ENCODE data around the gene RAB27B. TPM values are rescaled to one million over a fixed set of nuclear protein-coding genes. Genes with fewer than 3 reads are reported as not detected.
A peak's percentile ranks its signal among the peaks of the same experiment; 100 is the strongest.

Gene RAB27B
- total RNA-seq, 1 experiment from 2014 or later: 4.9 TPM

GRCh38 chr18:54860941-54861340, 32.7 kb downstream of the RAB27B start:
- DNase-seq (ENCODE audit: low spot score): no peak

DNA sequence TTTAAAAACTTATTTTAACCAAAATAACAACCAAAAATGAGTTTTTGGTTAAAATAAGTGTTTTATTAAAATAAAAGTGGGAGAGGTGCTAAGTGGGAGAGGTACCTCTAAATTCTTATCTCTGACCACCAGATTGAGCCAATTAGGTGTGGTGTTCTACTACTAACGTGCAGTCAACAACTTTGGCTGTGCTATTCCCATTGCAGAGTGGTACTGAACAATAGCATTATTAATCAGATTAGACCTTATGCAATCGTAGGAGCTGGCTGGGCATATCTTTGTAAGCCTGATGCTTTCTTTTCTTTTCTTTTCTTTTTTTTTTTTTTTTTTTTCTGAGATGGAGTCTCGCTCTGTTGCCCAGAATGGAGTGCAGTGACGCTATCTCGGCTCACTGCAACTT, 38.9 kb downstream of the RAB27B start:
- no peak for DNase-seq (ENCODE audit: low spot score)

- no peak for DNase-seq (ENCODE audit: low spot score)
Measured at GRCh38 chr18:54871231-54871630, 43.0 kb downstream of the RAB27B start.

DNA sequence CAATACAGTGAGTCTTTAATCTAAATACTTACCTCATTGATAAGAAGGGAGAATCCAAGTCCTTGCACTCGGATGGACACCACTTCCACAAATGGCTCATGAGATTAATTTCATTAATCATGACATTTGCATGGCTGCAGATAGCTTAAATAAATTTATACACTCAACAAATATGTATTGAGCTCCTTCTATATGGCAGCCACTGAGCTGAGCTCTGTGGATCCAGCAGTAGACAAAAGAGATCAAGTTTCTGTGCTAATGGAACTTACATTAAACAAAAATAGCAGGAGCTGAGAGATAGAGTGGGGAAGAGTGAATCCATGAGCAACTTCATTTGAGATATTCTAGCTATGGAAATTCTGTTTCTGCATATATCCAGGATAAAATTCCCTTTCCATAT, 44.4 kb downstream of the RAB27B start:
- no peak for DNase-seq (ENCODE audit: low spot score)

- peak; percentile 19 for DNase-seq (ENCODE audit: low spot score)
Measured at GRCh38 chr18:54873884-54874255, 45.6 kb downstream of the RAB27B start.

DNA sequence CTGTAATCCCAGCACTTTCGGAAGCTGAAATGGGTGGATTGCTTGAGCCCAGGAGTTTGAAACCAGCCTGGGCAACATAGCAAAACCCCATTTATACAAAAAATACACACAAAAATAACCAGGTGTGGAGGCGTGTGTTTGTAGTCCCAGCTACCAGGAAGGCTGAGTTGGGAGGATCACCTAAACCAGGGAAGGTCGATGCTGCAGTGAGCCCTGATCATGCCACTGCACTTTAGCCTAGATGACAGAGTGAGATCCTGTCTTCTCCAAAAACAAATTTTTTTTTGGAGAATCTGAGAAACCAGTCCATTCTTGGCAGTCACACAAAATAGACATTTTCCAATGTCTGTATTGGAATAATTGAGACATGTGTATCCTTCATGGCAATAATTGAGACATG, 46.8 kb downstream of the RAB27B start:
- DNase-seq (ENCODE audit: low spot score): no peak

- no peak for DNase-seq (ENCODE audit: low spot score)
Measured at GRCh38 chr18:54877076-54877475, 48.8 kb downstream of the RAB27B start.

DNA sequence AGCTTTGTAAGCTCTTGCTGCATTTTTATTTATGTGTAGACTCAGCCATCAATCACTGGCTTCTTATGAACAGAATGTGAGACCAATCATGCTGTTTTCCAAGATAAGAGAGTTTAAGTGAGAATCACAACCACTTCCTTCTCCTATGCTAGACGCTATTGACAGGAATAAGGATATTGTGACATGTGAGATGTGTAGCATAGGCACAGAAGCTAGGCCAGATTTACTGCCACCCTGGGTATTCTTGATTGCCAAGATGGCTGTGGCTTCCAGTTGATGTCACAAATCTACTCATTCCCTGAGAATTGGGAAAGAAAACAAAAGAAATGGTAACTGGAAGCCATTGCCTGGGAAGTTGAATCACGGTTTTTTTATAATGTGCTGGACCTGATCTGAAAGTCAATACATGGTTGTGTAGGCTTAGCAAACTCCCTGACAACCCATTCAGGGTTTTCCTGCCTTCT, 49.9 kb downstream of the RAB27B start:
- DNase-seq (ENCODE audit: low spot score): no peak

DNA sequence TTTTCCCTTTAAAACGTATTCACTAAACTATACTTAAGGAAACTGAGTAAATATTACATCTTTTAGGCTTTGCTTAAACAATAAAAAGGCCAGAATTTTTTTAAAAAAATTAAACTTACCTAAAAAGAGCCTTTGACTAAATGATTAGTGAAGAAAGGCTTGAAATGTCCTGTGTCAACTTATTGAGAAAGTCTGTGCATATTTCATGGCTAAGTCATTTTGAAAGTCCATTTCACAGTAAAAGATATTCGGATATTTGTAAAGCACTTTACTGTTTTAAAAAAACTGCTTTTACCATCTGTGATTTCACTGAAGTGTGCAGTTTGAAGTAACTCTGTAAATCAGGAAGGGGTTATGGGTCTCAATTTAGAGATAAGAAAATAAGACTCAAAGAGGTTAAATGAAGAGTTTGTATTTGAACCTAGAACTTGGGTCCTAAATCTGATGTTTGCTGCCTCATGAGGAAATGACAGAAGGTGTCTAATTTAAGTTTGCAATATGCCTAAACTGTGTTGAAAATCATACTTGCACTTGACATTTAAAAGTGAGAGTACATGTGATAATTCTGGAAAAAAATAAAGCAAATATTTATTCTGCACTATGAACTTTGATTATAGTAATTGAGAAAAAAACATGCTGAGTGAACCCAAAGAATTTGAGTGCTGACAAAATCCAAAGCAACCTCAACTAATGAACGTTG, 50.5 kb downstream of the RAB27B start:
- DNase-seq (ENCODE audit: low spot score): no peak

GRCh38 chr18:54879691-54880090, 51.4 kb downstream of the RAB27B start:
- DNase-seq (ENCODE audit: low spot score): no peak

DNA sequence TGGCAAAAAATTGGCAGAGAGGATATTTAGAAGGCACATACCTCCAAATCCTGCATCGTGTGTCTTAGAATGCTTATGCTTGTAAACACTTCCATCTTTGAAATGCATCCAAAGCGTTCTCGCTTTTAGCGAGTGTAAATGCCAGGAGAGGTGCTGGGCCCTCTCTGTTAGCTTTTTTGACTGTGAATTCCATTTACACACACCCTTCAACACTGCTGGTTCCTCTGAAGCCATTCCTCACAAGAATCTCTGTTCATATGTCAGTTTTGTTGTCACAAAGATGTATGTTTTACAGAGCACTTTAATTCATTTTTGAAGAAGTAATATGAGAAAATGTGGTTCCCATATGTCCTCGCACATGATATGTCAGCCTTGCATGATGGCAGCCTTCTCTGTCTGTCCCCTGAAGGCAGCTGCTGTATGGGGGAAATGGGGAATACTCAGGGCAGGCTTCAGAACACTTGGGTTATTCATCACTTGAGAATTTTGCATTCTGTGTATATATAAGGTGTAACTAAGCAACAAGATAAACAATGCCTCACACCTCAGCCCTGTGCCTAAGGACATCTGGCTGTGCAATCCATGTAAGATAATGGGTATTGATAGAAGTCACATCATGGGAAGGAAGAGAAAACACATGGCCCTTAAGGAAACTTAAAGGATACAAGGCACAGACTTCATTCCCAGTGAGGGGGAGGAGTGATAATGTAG, 52.3 kb downstream of the RAB27B start:
- DNase-seq (ENCODE audit: low spot score): peak; percentile 44

GRCh38 chr18:54881229-54881768, 53.0 kb downstream of the RAB27B start:
- DNase-seq (ENCODE audit: low spot score): no peak

- no peak for DNase-seq (ENCODE audit: low spot score)
Measured at GRCh38 chr18:54882318-54882717, 54.0 kb downstream of the RAB27B start.

GRCh38 chr18:54883816-54884604, 55.7 kb downstream of the RAB27B start:
- no peak for DNase-seq (ENCODE audit: low spot score)

DNA sequence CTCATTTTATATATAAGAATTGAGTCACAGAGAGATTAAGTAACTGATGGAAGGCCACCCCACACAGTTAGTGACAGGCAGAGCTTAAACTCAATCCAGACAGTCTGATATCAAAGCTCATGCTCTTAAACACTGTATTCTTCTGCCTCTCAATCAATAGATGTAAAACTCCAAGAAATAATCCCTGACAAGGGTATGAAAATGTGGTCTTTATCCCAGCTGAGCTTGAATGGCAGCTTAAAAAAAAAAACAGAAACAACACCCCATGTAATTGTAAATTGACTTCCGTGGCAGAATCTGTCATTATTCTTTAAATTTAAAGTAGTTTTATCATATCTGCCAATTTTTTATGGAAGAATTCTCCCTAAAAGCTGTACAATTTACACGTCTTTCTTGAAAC, 60.1 kb downstream of the RAB27B start:
- no peak for DNase-seq (ENCODE audit: low spot score)

GRCh38 chr18:54888933-54889332, 60.7 kb downstream of the RAB27B start:
- no peak for DNase-seq (ENCODE audit: low spot score)

DNA sequence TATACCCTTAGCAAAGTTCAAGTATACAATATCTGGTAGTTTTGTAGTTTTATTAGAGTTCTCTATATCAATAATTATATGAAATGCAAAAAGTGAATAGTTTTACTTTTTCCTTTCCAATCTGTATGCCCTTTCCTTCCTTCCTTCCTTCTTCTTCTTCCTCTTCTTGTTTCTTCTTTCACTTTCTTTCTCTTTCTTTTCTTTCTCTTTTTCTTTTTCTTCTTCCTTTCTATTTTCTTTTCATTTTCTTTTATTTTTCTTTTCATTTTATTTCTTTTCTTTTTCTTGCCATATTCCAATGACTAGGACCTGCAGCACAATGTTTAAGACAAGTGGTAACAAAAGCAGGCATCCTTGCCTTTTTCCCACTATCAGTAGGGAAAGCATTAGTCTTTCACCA, 71.2 kb downstream of the RAB27B start:
- no peak for DNase-seq (ENCODE audit: low spot score)

DNA sequence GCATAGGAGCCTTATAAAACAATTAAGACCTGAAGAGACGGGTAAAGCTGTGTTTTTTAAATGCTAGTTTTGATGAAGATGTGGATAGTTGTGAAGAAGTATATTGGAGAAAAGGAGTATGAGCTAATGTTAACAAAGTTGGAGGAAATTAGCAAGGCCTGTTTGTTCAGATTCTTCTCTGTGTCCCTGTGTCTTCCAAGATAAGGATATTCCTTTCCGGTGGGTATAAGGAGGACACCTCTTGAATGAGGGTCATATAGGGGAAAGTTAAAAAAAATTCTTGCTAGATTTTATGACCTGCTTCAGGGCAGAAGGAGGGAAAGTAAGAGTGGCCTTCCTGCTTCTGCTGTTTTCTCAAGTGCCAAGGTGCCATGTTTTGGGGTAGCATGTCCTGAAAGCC, 72.0 kb downstream of the RAB27B start:
- no peak for DNase-seq (ENCODE audit: low spot score)

DNA sequence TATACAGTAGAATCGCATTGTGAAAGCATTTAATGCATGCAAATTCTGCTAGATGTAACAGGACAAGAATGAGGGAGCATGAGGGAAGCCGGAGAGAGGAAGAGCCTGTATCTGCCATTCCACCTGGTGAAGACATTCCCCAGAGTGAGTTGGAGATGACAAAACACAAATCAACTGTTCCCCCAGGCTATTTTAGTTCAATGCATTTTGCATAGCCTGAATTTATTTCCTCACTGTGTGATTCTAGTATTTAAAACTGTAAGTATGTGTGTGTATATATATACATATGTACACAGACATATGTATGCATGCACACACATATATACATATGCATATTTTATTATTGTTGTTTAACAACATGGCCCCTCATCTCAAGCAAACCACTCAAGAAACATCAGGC, 76.3 kb downstream of the RAB27B start:
- DNase-seq (ENCODE audit: low spot score): no peak

GRCh38 chr18:54905629-54906028, 77.4 kb downstream of the RAB27B start:
- DNase-seq (ENCODE audit: low spot score): no peak

DNA sequence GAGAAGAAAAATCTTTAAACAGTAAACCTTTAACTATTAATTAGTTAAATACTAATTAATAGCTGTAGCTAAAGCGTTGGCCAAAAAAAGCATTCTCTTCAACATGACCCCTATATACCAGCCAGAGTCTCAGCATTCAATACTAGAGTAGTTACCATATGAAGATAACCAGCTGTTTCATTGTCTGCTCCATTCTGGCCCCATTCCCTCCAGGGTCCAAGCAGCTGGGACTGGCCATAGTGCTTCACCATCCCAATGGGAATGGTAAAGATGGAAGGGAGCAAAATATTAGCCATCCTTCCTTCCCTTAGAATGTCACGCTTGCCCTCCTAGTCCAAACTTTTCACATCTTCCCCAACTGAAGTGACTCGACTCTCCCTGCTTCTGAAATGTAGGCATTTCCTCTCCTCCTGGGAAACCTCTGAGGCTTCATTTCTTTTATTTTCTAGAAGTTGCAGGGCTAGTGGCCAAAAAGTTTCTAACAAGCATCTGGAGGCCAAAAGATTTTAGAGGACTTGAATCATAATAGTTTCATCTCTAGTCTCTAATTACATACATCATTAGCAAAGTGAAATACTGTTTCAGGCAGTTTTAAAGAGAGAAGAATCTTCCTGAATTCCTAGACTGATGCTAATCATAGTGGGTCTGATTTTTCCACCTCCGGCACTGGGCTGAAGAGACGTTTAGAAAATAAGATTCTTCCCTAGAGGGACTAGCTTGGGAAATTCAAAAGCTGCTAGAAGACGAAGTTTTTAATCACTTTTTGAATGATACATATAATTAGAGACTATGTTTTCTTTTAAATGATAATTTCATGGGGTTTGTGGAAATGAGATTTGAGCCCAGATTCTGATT, 78.3 kb downstream of the RAB27B start:
- no peak for DNase-seq (ENCODE audit: low spot score)

All from HT-29 (cell line).